Keratinocyte (primary cell): ENCODE results near the gene CNOT4. TPM values are rescaled to one million over a fixed set of nuclear protein-coding genes. Genes with fewer than 3 reads are reported as not detected.

Source experiments
- DNase-seq: peaks from one replicate; pipeline ENCODE4 v3.0.0-alpha.2; 2011; ENCODE audit warnings: low read depth, missing footprints, low spot score
- FAIRE-seq: peaks from 2 replicates; lab custom pipeline; 2011; peaks lifted over from hg19 to GRCh38; lab: Jason Lieb, UNC
- H2AFZ ChIP-seq: 2 replicates; pipeline ENCODE4 v1.6.0; 2012; ENCODE audit warnings: low read length, control low read depth, inconsistent platforms; ENCODE audit not compliant: control insufficient read depth
- H3K27ac ChIP-seq: 2 replicates; pipeline ENCODE4 v1.5.1; 2011; ENCODE audit warnings: low read length; ENCODE audit not compliant: control insufficient read depth, insufficient read depth
- H3K27me3 ChIP-seq: 3 replicates; pipeline ENCODE4 v1.6.0; 2011; ENCODE audit warnings: low read length; ENCODE audit not compliant: control insufficient read depth, insufficient read depth; ENCODE audit errors: extremely low read depth
- H3K36me3 ChIP-seq, 2 experiments: 2 replicates in 1 of 2; 3 replicates in 1 of 2; pipeline ENCODE4 v1.5.1; 2011; ENCODE audit warnings: low read length in 2 of 2, mild to moderate bottlenecking in 1 of 2; ENCODE audit not compliant: control insufficient read depth in 2 of 2, insufficient read depth in 2 of 2; ENCODE audit errors: extremely low read depth in 1 of 2
- H3K4me1 ChIP-seq: 3 replicates; pipeline ENCODE4 v1.5.1; 2011; ENCODE audit warnings: low read length; ENCODE audit not compliant: control insufficient read depth, insufficient read depth; ENCODE audit errors: extremely low read depth
- H3K4me2 ChIP-seq: 3 replicates; pipeline ENCODE4 v1.6.0; 2011; ENCODE audit warnings: low read depth, low read length; ENCODE audit not compliant: control insufficient read depth, insufficient read depth; ENCODE audit errors: extremely low read depth
- H3K4me3 ChIP-seq, 3 experiments: fragments of 200-600 bp in 1 of 3; sonication (generic) in 1 of 3; 2 replicates in 2 of 3; 3 replicates in 1 of 3; pipeline ENCODE4 v1.5.1; 2011 to 2016; ENCODE audit warnings: low read length in 3 of 3, mild to moderate bottlenecking in 3 of 3, control low read depth in 2 of 3, inconsistent platforms in 1 of 3, low read depth in 1 of 3, mixed read lengths in 1 of 3, mixed run types in 1 of 3, moderate library complexity in 1 of 3; ENCODE audit not compliant: control insufficient read depth in 2 of 3, insufficient read depth in 2 of 3; ENCODE audit errors: extremely low read depth in 1 of 3
- H3K79me2 ChIP-seq: 2 replicates; pipeline ENCODE4 v1.6.0; 2012; ENCODE audit warnings: low read length; ENCODE audit not compliant: control insufficient read depth, insufficient read depth
- H3K9ac ChIP-seq: 3 replicates; pipeline ENCODE4 v1.6.0; 2011; ENCODE audit warnings: low read length; ENCODE audit not compliant: control insufficient read depth, insufficient read depth; ENCODE audit errors: extremely low read depth
- H3K9me1 ChIP-seq: 3 replicates; pipeline ENCODE4 v1.6.0; 2011; ENCODE audit warnings: low read length; ENCODE audit not compliant: control insufficient read depth, insufficient read depth; ENCODE audit errors: extremely low read depth
- H3K9me3 ChIP-seq: 2 replicates; pipeline ENCODE4 v1.5.1; 2012; ENCODE audit warnings: low read depth, low read length; ENCODE audit not compliant: control insufficient read depth
- H4K20me1 ChIP-seq: 3 replicates; pipeline ENCODE4 v1.6.0; 2011; ENCODE audit warnings: low read length; ENCODE audit not compliant: control insufficient read depth, insufficient read depth; ENCODE audit errors: extremely low read depth
- EZH2 ChIP-seq: IDR thresholded peaks from one replicate; pipeline ENCODE4 v1.6.1; 2012; ENCODE audit warnings: inconsistent platforms, mild to moderate bottlenecking, low read length, moderate library complexity
- dilution Hi-C: fragments of 300-500 bp; cut with MboI; formaldehyde crosslinking; loops from one replicate; pipeline ENCODE4 v1.7.0; 2020; ENCODE audit warnings: low sequenced_read_pairs; ENCODE audit not compliant: extremely low pct_ligation_motif_present
- polyA plus RNA-seq, 5 experiments: library from polyadenylated mRNA; depleted of rRNA in 3 of 5; stranded (reverse) in 3 of 5; stranded (forward) in 1 of 5; unstranded in 1 of 5; fragments of >200 nt; gene quantifications; 1 replicate in 1 of 5; 2 replicates in 3 of 5; 3 replicates in 1 of 5; pipeline versions ENCODE4 v1.2.1 to v1.2.3, GENCODE V29; 2011 to 2012; ENCODE audit warnings: missing spikeins in 2 of 5, low read depth in 1 of 5, low replicate concordance in 1 of 5
- TF ChIP-seq, protein P1 (sequence below), 3 experiments: IDR thresholded peaks in 1 of 3; conservative IDR thresholded peaks in 1 of 3; optimal IDR thresholded peaks in 1 of 3; 2 replicates in 2 of 3; 3 replicates in 1 of 3; pipeline versions ENCODE3 to v1.5.1; 2011; ENCODE audit warnings: low read length in 3 of 3, mild to moderate bottlenecking in 3 of 3, moderate library complexity in 2 of 3, control low read depth in 1 of 3, inconsistent platforms in 1 of 3; ENCODE audit not compliant: insufficient read depth in 2 of 3; ENCODE audit errors: extremely low read depth in 1 of 3

The CNOT4 gene
- polyA plus RNA-seq, 1 donor (not counting 4 experiments of a cell fraction or from before 2014, with no cell fraction given) = 11.4 TPM

GRCh38 chr7:135428011-135428410, 81.9 kb downstream of the CNOT4 start:
- H4K20me1 ChIP-seq = no peaks in the 10 kb centered on the region
- no peak overlapping the region for H3K27ac ChIP-seq
- H3K79me2 ChIP-seq = peaks cover 22% of the 10 kb centered on the region
- H3K4me3 ChIP-seq = no peak overlapping the region
- TF ChIP-seq, protein P1, sequence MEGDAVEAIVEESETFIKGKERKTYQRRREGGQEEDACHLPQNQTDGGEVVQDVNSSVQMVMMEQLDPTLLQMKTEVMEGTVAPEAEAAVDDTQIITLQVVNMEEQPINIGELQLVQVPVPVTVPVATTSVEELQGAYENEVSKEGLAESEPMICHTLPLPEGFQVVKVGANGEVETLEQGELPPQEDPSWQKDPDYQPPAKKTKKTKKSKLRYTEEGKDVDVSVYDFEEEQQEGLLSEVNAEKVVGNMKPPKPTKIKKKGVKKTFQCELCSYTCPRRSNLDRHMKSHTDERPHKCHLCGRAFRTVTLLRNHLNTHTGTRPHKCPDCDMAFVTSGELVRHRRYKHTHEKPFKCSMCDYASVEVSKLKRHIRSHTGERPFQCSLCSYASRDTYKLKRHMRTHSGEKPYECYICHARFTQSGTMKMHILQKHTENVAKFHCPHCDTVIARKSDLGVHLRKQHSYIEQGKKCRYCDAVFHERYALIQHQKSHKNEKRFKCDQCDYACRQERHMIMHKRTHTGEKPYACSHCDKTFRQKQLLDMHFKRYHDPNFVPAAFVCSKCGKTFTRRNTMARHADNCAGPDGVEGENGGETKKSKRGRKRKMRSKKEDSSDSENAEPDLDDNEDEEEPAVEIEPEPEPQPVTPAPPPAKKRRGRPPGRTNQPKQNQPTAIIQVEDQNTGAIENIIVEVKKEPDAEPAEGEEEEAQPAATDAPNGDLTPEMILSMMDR (optimal IDR thresholded peaks at IDR 0.05 in 1 of 3, IDR thresholded peaks at IDR 0.05 in 1 of 3, conservative IDR thresholded peaks at IDR 0.05 in 1 of 3; ENCODE audit: extremely low read depth in 1 of 3, insufficient read depth in 2 of 3, low read length in 3 of 3) = no peak
- TF ChIP-seq EZH2 = no peak
- no peak overlapping the region for H3K9ac ChIP-seq
- no peaks in the 10 kb centered on the region for H3K36me3 ChIP-seq
- H3K27me3 ChIP-seq = no peaks in the 10 kb centered on the region
- no peaks in the 10 kb centered on the region for H3K9me3 ChIP-seq
- H3K4me1 ChIP-seq = no peaks in the 10 kb centered on the region
- no peak overlapping the region for H3K4me2 ChIP-seq
- H2AFZ ChIP-seq = no peak overlapping the region
- no peak for DNase-seq
- dilution Hi-C loops = no loop called here
- FAIRE-seq = no peak
- H3K9me1 ChIP-seq = no peaks in the 10 kb centered on the region

DNA sequence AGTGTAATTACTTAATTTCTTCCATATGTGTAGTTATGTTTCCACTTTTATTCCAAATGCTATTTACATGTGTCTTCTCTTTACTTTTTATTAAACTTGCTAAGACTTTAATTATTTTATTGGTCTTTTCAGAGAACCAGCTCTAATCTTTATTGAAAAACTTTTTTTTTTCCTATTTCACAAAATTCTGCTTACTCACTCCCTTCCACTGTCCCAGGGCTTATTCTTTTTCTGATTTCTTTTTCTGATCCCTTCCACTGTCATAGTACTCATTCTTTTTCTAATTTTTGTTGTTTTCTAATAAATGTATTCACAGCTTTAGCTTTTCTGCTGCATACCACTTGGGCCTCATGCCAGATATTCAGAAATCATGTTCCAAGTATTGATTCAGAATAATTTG, 82.7 kb downstream of the CNOT4 start:
- H3K4me3 ChIP-seq = no peak overlapping the region
- H3K9me1 ChIP-seq = no peaks in the 10 kb centered on the region
- H3K9me3 ChIP-seq = no peaks in the 10 kb centered on the region
- FAIRE-seq = no peak
- TF ChIP-seq EZH2 = no peak
- TF ChIP-seq, protein P1 (optimal IDR thresholded peaks at IDR 0.05 in 1 of 3, IDR thresholded peaks at IDR 0.05 in 1 of 3, conservative IDR thresholded peaks at IDR 0.05 in 1 of 3; ENCODE audit: extremely low read depth in 1 of 3, insufficient read depth in 2 of 3, low read length in 3 of 3) = no peak
- no peak overlapping the region for H3K27ac ChIP-seq
- H4K20me1 ChIP-seq = no peaks in the 10 kb centered on the region
- H3K4me2 ChIP-seq = no peak overlapping the region
- H3K27me3 ChIP-seq = no peaks in the 10 kb centered on the region
- no peak overlapping the region for H2AFZ ChIP-seq
- dilution Hi-C loops = no loop called here
- no peak for DNase-seq
- H3K9ac ChIP-seq = no peak overlapping the region
- H3K79me2 ChIP-seq = peaks cover 22% of the 10 kb centered on the region
- no peaks in the 10 kb centered on the region for H3K36me3 ChIP-seq
- H3K4me1 ChIP-seq = no peaks in the 10 kb centered on the region
